Keratinocyte (primary cell): Measurements from ENCODE around the gene AARS2. TPM values are rescaled to one million over a fixed set of nuclear protein-coding genes. Genes with fewer than 3 reads are reported as not detected.
"Not testable (repeated sequence)": the region's sequence is repeated elsewhere in the genome, so short reads cannot be mapped to it uniquely, and the experiment has no call there.

Experiments used
- DNase-seq: peaks from one replicate; pipeline ENCODE4 v3.0.0-alpha.2; 2011; ENCODE audit warnings: low read depth, missing footprints, low spot score
- FAIRE-seq: peaks from 2 replicates; lab custom pipeline; 2011; peaks lifted over from hg19 to GRCh38; lab: Jason Lieb, UNC
- H2AFZ ChIP-seq: 2 replicates; pipeline ENCODE4 v1.6.0; 2012; ENCODE audit warnings: low read length, control low read depth, inconsistent platforms; ENCODE audit not compliant: control insufficient read depth
- H3K27ac ChIP-seq: 2 replicates; pipeline ENCODE4 v1.5.1; 2011; ENCODE audit warnings: low read length; ENCODE audit not compliant: control insufficient read depth, insufficient read depth
- H3K27me3 ChIP-seq: 3 replicates; pipeline ENCODE4 v1.6.0; 2011; ENCODE audit warnings: low read length; ENCODE audit not compliant: control insufficient read depth, insufficient read depth; ENCODE audit errors: extremely low read depth
- H3K36me3 ChIP-seq, 2 experiments: 2 replicates in 1 of 2; 3 replicates in 1 of 2; pipeline ENCODE4 v1.5.1; 2011; ENCODE audit warnings: low read length in 2 of 2, mild to moderate bottlenecking in 1 of 2; ENCODE audit not compliant: control insufficient read depth in 2 of 2, insufficient read depth in 2 of 2; ENCODE audit errors: extremely low read depth in 1 of 2
- H3K4me1 ChIP-seq: 3 replicates; pipeline ENCODE4 v1.5.1; 2011; ENCODE audit warnings: low read length; ENCODE audit not compliant: control insufficient read depth, insufficient read depth; ENCODE audit errors: extremely low read depth
- H3K4me2 ChIP-seq: 3 replicates; pipeline ENCODE4 v1.6.0; 2011; ENCODE audit warnings: low read depth, low read length; ENCODE audit not compliant: control insufficient read depth, insufficient read depth; ENCODE audit errors: extremely low read depth
- H3K4me3 ChIP-seq, 3 experiments: fragments of 200-600 bp in 1 of 3; sonication (generic) in 1 of 3; 2 replicates in 2 of 3; 3 replicates in 1 of 3; pipeline ENCODE4 v1.5.1; 2011 to 2016; ENCODE audit warnings: low read length in 3 of 3, mild to moderate bottlenecking in 3 of 3, control low read depth in 2 of 3, inconsistent platforms in 1 of 3, low read depth in 1 of 3, mixed read lengths in 1 of 3, mixed run types in 1 of 3, moderate library complexity in 1 of 3; ENCODE audit not compliant: control insufficient read depth in 2 of 3, insufficient read depth in 2 of 3; ENCODE audit errors: extremely low read depth in 1 of 3
- H3K79me2 ChIP-seq: 2 replicates; pipeline ENCODE4 v1.6.0; 2012; ENCODE audit warnings: low read length; ENCODE audit not compliant: control insufficient read depth, insufficient read depth
- H3K9ac ChIP-seq: 3 replicates; pipeline ENCODE4 v1.6.0; 2011; ENCODE audit warnings: low read length; ENCODE audit not compliant: control insufficient read depth, insufficient read depth; ENCODE audit errors: extremely low read depth
- H3K9me1 ChIP-seq: 3 replicates; pipeline ENCODE4 v1.6.0; 2011; ENCODE audit warnings: low read length; ENCODE audit not compliant: control insufficient read depth, insufficient read depth; ENCODE audit errors: extremely low read depth
- H3K9me3 ChIP-seq: 2 replicates; pipeline ENCODE4 v1.5.1; 2012; ENCODE audit warnings: low read depth, low read length; ENCODE audit not compliant: control insufficient read depth
- H4K20me1 ChIP-seq: 3 replicates; pipeline ENCODE4 v1.6.0; 2011; ENCODE audit warnings: low read length; ENCODE audit not compliant: control insufficient read depth, insufficient read depth; ENCODE audit errors: extremely low read depth
- EZH2 ChIP-seq: IDR thresholded peaks from one replicate; pipeline ENCODE4 v1.6.1; 2012; ENCODE audit warnings: inconsistent platforms, mild to moderate bottlenecking, low read length, moderate library complexity
- dilution Hi-C: fragments of 300-500 bp; cut with MboI; formaldehyde crosslinking; loops from one replicate; pipeline ENCODE4 v1.7.0; 2020; ENCODE audit warnings: low sequenced_read_pairs; ENCODE audit not compliant: extremely low pct_ligation_motif_present
- polyA plus RNA-seq, 5 experiments: library from polyadenylated mRNA; depleted of rRNA in 3 of 5; stranded (reverse) in 3 of 5; stranded (forward) in 1 of 5; unstranded in 1 of 5; fragments of >200 nt; gene quantifications; 1 replicate in 1 of 5; 2 replicates in 3 of 5; 3 replicates in 1 of 5; pipeline versions ENCODE4 v1.2.1 to v1.2.3, GENCODE V29; 2011 to 2012; ENCODE audit warnings: missing spikeins in 2 of 5, low read depth in 1 of 5, low replicate concordance in 1 of 5
- TF ChIP-seq, protein P1 (sequence below), 3 experiments: IDR thresholded peaks in 1 of 3; conservative IDR thresholded peaks in 1 of 3; optimal IDR thresholded peaks in 1 of 3; 2 replicates in 2 of 3; 3 replicates in 1 of 3; pipeline versions ENCODE3 to v1.5.1; 2011; ENCODE audit warnings: low read length in 3 of 3, mild to moderate bottlenecking in 3 of 3, moderate library complexity in 2 of 3, control low read depth in 1 of 3, inconsistent platforms in 1 of 3; ENCODE audit not compliant: insufficient read depth in 2 of 3; ENCODE audit errors: extremely low read depth in 1 of 3

AARS2 gene
- polyA plus RNA-seq, 1 donor (not counting 4 experiments of a cell fraction or from before 2014, with no cell fraction given), result 5.8 TPM

DNA sequence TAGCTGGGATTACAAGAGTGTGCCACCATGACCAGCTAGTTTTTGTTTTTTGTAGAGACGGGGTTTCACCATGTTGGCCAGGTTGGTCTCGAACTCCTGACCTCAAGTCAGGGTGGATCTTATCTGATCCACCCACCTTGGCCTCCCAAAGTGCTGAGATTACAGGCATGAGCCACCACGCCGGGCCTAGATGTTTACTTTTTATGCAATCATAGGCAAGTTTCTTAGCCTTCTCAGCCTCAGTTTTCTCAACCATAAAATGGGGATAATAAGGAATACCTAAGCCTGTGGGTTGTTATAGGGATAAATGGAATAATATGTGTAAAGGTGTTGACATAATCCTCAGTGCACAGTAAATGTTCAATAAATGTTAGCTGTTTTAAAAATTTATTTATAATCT lies 39.1 kb upstream of the AARS2 start:
- no peaks in the 10 kb centered on the region for H3K36me3 ChIP-seq
- no peak for DNase-seq
- no peak overlapping the region for H3K4me2 ChIP-seq
- no peaks in the 10 kb centered on the region for H3K9me1 ChIP-seq
- H3K9ac ChIP-seq, result no peak overlapping the region
- H3K27me3 ChIP-seq, result peaks cover 10% of the 10 kb centered on the region
- H3K9me3 ChIP-seq, result no peaks in the 10 kb centered on the region
- no peak overlapping the region for H3K27ac ChIP-seq
- no peak for FAIRE-seq
- no peaks in the 10 kb centered on the region for H4K20me1 ChIP-seq
- no peak overlapping the region for H2AFZ ChIP-seq
- TF ChIP-seq, protein P1, sequence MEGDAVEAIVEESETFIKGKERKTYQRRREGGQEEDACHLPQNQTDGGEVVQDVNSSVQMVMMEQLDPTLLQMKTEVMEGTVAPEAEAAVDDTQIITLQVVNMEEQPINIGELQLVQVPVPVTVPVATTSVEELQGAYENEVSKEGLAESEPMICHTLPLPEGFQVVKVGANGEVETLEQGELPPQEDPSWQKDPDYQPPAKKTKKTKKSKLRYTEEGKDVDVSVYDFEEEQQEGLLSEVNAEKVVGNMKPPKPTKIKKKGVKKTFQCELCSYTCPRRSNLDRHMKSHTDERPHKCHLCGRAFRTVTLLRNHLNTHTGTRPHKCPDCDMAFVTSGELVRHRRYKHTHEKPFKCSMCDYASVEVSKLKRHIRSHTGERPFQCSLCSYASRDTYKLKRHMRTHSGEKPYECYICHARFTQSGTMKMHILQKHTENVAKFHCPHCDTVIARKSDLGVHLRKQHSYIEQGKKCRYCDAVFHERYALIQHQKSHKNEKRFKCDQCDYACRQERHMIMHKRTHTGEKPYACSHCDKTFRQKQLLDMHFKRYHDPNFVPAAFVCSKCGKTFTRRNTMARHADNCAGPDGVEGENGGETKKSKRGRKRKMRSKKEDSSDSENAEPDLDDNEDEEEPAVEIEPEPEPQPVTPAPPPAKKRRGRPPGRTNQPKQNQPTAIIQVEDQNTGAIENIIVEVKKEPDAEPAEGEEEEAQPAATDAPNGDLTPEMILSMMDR (optimal IDR thresholded peaks at IDR 0.05 in 1 of 3, IDR thresholded peaks at IDR 0.05 in 1 of 3, conservative IDR thresholded peaks at IDR 0.05 in 1 of 3; ENCODE audit: extremely low read depth in 1 of 3, insufficient read depth in 2 of 3, low read length in 3 of 3), result no peak
- TF ChIP-seq EZH2, result no peak
- dilution Hi-C loops, result no loop called here
- H3K4me3 ChIP-seq, result no peak overlapping the region
- H3K79me2 ChIP-seq, result no peaks in the 10 kb centered on the region
- H3K4me1 ChIP-seq, result no peaks in the 10 kb centered on the region

DNA sequence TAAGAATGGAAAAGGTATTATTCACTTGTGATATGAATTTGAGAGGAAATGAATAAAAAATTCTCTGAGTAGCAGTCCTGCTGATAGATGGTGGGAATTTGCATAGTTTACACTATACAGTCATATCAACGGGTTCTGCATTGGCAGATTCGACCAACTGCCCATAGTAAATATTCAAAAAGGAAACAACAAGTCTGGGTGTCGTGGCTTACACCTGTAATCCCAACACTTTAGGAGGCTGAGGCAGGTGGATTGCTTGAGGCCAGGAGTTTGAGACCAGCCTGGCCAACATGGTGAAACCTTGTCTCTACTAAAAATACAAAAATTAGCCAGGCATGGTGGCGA lies 37.5 kb upstream of the AARS2 start:
- H2AFZ ChIP-seq, H4K20me1 ChIP-seq, dilution Hi-C loops, H3K4me2 ChIP-seq, H3K4me1 ChIP-seq, H3K9me1 ChIP-seq, H3K9me3 ChIP-seq, FAIRE-seq, H3K9ac ChIP-seq, H3K27me3 ChIP-seq, H3K27ac ChIP-seq, H3K79me2 ChIP-seq, H3K36me3 ChIP-seq, H3K4me3 ChIP-seq, DNase-seq: not testable (repeated sequence)

DNA sequence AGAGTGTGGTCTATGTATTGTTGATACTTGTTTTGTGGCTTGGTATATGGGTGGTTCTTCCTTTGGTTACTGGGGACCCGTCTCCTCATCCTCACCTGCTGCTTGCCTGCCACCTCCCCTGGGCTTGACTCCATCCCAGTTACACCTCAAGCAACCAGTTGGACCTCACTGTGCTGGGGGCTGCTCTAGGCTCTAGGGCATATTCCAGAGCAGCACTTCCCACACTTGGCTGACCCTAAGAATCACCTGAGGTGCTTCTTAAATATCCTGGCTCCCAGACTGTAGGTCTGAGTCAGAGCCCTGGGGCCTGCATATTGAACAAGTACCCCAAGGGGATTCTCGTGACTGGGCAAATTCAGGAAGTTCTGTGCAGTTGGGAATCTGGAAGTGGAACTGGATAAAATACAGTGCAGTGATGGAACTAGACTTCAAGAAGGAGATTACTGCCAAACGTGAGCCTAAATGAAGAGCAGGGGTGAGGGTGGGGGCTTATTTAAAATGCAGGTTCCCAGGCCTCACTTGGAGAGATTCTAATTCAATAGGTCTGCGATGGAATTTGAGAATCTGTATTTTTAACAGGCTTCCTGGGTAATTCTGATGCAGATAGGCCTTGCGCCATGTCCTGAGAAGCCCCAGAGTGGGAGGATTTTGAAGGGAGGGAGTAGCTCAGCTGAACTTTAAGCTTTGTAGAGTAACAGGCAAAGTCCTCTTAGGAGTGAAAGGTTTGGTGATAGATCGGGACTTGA lies 36.9 kb upstream of the AARS2 start:
- no peak for FAIRE-seq
- Histone ChIP-seq H3K9me3 (no peaks in the 10 kb centered on the region), H3K9me1 (no peaks in the 10 kb centered on the region), H3K36me3 (no peaks in the 10 kb centered on the region), H3K4me1 (no peaks in the 10 kb centered on the region), H2AFZ (no peak overlapping the region), H3K27me3 (peaks cover 5% of the 10 kb centered on the region), H3K4me3 (no peak overlapping the region), H3K9ac (no peak overlapping the region), H3K4me2 (no peak overlapping the region), H4K20me1 (no peaks in the 10 kb centered on the region), H3K79me2 (no peaks in the 10 kb centered on the region), H3K27ac (no peak overlapping the region)
- DNase-seq, result no peak
- dilution Hi-C loops, result no loop called here
- TF ChIP-seq, protein P1 (optimal IDR thresholded peaks at IDR 0.05 in 1 of 3, IDR thresholded peaks at IDR 0.05 in 1 of 3, conservative IDR thresholded peaks at IDR 0.05 in 1 of 3; ENCODE audit: extremely low read depth in 1 of 3, insufficient read depth in 2 of 3, low read length in 3 of 3), result no peak
- TF ChIP-seq EZH2, result no peak

DNA sequence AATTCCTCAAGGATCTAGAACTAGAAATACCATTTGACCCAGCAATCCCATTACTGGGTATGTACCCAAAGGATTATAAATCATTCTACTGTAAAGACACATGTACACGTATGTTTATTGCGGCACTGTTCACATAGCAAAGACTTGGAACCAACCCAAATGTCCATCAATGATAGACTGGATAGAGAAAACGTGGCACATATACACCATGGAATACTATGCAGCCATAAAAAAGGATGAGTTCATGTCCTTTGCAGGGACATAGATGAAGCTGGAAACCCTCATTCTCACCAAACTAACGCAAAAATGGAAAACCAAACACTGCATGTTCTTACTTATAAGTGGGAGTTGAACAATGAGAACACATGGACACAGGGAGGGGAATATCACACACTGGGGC lies 33.7 kb upstream of the AARS2 start:
- FAIRE-seq, dilution Hi-C loops: not testable (repeated sequence)

More for the DNA sequence above, 33.7 kb upstream of the AARS2 start:
- H3K4me2 ChIP-seq, H3K36me3 ChIP-seq, H2AFZ ChIP-seq, H3K4me3 ChIP-seq, H3K27ac ChIP-seq, H3K4me1 ChIP-seq, H3K9ac ChIP-seq, H3K9me1 ChIP-seq, H4K20me1 ChIP-seq, DNase-seq, H3K79me2 ChIP-seq, H3K9me3 ChIP-seq: not testable (repeated sequence)
- peaks cover 34% of the 10 kb centered on the region for H3K27me3 ChIP-seq
